ENCODE data around the gene YBX1. TPM values are rescaled to one million over a fixed set of nuclear protein-coding genes. Genes with fewer than 3 reads are reported as not detected.

The YBX1 gene
- total and polyA plus RNA-seq, 2 of the 13 experiments (the other 11 are each of a cell fraction or from before 2014, with no cell fraction given) = 339 to 628 TPM

DNA sequence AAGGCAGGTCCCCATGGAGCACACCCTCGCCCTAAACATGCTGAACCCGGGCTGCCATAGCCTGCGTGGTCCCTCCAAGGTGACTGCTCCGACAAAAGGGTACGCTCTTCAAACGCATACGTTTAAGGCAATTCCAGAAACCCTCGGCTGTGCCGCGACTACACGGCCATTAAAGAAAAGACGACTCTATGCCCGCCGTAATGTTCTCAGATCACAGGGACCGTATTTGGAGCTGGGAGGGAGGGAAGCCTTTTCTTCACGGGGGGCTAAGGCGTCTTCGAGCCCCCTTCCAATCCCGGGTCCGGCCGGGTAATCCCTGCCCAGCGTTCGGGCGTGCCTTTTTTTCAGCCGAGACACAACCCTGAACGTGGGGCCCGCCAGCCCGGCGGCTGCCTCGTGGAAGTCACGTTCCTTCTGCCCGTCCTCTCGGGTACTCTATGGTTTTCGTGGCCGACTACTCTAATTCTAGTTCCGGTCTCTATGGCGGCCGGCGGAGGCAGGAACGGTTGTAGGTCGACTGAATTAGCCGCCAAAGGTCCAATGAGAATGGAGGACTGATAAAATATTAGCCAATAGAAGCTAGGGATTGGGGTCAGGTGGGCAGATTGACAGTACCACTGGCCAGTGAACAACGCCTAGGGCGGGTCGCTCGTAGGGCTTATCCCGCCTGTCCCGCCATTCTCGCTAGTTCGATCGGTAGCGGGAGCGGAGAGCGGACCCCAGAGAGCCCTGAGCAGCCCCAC lies at the start of gene YBX1 (continued):
- TF ChIP-seq HMGXB3 (CRISPR knock-in tag; IDR thresholded peaks at IDR 0.05; ENCODE audit: borderline replicate concordance) (peak; percentile 74; the same call in 1 of the 2 replicates), NFYC (CRISPR knock-in tag; IDR thresholded peaks at IDR 0.05) (peak; percentile 97), ZNF678 (CRISPR knock-in tag; IDR thresholded peaks at IDR 0.05) (no peak; the same call in 1 of the 2 replicates), TRAFD1 (CRISPR knock-in tag; IDR thresholded peaks at IDR 0.05; ENCODE audit: borderline replicate concordance) (0 out of 2 replicates have a peak, but pooled peaks have one; percentile 18), BCL6 (CRISPR knock-in tag; IDR thresholded peaks at IDR 0.05) (0 out of 2 replicates have a peak, but pooled peaks have one; percentile 19), ZNF256 (CRISPR knock-in tag; conservative IDR thresholded peaks at IDR 0.05) (no peak), ZNF292 (CRISPR knock-in tag; IDR thresholded peaks at IDR 0.05; ENCODE audit: borderline replicate concordance, low read depth) (no peak), ZNF234 (CRISPR knock-in tag; conservative IDR thresholded peaks at IDR 0.05) (no peak), KLF13 (CRISPR knock-in tag; IDR thresholded peaks at IDR 0.05) (no peak), ZNF451 (CRISPR knock-in tag; IDR thresholded peaks at IDR 0.05) (no peak), SALL1 (CRISPR knock-in tag; IDR thresholded peaks at IDR 0.05) (peak; percentile 74), SPEN (CRISPR knock-in tag; IDR thresholded peaks at IDR 0.05; ENCODE audit: low read depth) (peak; percentile 81), NFKBIZ (CRISPR knock-in tag; IDR thresholded peaks at IDR 0.05) (no peak), ARHGAP35 (CRISPR knock-in tag; IDR thresholded peaks at IDR 0.05; ENCODE audit: borderline replicate concordance) (no peak), TCF12 (IDR thresholded peaks at IDR 0.05) (no peak), TCF12 (CRISPR knock-in tag; IDR thresholded peaks at IDR 0.05) (no peak)
- TF ChIP-seq, protein P1, sequence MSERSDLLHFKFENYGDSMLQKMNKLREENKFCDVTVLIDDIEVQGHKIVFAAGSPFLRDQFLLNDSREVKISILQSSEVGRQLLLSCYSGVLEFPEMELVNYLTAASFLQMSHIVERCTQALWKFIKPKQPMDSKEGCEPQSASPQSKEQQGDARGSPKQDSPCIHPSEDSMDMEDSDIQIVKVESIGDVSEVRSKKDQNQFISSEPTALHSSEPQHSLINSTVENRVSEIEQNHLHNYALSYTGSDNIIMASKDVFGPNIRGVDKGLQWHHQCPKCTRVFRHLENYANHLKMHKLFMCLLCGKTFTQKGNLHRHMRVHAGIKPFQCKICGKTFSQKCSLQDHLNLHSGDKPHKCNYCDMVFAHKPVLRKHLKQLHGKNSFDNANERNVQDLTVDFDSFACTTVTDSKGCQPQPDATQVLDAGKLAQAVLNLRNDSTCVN (CRISPR knock-in tag; IDR thresholded peaks at IDR 0.05; ENCODE audit: borderline replicate concordance) = 0 out of 2 replicates have a peak, but pooled peaks have one; percentile 32
- TF ChIP-seq, protein P2, sequence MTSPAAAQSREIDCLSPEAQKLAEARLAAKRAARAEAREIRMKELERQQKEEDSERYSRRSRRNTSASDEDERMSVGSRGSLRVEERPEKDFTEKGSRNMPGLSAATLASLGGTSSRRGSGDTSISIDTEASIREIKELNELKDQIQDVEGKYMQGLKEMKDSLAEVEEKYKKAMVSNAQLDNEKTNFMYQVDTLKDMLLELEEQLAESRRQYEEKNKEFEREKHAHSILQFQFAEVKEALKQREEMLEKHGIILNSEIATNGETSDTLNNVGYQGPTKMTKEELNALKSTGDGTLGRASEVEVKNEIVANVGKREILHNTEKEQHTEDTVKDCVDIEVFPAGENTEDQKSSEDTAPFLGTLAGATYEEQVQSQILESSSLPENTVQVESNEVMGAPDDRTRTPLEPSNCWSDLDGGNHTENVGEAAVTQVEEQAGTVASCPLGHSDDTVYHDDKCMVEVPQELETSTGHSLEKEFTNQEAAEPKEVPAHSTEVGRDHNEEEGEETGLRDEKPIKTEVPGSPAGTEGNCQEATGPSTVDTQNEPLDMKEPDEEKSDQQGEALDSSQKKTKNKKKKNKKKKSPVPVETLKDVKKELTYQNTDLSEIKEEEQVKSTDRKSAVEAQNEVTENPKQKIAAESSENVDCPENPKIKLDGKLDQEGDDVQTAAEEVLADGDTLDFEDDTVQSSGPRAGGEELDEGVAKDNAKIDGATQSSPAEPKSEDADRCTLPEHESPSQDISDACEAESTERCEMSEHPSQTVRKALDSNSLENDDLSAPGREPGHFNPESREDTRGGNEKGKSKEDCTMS (CRISPR knock-in tag; conservative IDR thresholded peaks at IDR 0.05) = no peak

All from HepG2 (cell line).